Esophagus muscularis mucosa (tissue), 4 donors: ENCODE results near the gene HSBP1L1. TPM values are rescaled to one million over a fixed set of nuclear protein-coding genes. Genes with fewer than 3 reads are reported as not detected.
A peak's percentile ranks its signal among the peaks of the same experiment; 100 is the strongest.

ENCODE experiments used
- DNase-seq: peaks from one replicate; pipeline ENCODE4 v3.0.0-alpha.2; 2017; ENCODE audit errors: extremely low spot score
- H3K27ac ChIP-seq, 4 donors: fragments of 200-600 bp; sonication (generic); replicated peaks in 1 of 4; 1 replicate in 3 of 4; 2 replicates in 1 of 4; pipeline ENCODE4 v1.5.1; 2016 to 2019; ENCODE audit warnings: mild to moderate bottlenecking in 1 of 4
- H3K27me3 ChIP-seq, 4 donors: fragments of 200-600 bp; sonication (generic); one replicate each; pipeline versions ENCODE4 v1.5.1 to v1.6.0; 2016 to 2019
- H3K36me3 ChIP-seq, 4 donors: fragments of 200-600 bp; sonication (generic); one replicate each; pipeline ENCODE4 v1.5.1; 2016 to 2019
- H3K4me1 ChIP-seq, 4 donors: fragments of 200-600 bp; sonication (generic); one replicate each; pipeline ENCODE4 v1.5.1; 2016 to 2019
- H3K4me3 ChIP-seq, 4 donors: fragments of 200-600 bp; sonication (generic); 1 replicate in 2 of 4; 2 replicates in 2 of 4; pipeline ENCODE4 v1.5.1; 2016 to 2019; ENCODE audit warnings: mild to moderate bottlenecking in 4 of 4, moderate library complexity in 1 of 4
- H3K9me3 ChIP-seq, 4 donors: fragments of 200-600 bp; sonication (generic); 1 replicate in 3 of 4; 2 replicates in 1 of 4; pipeline ENCODE4 v1.5.1; 2016 to 2019
- EP300 ChIP-seq: sonication (generic); formaldehyde crosslinking; IDR thresholded peaks from one replicate; pipeline ENCODE4 v1.6.1; 2017; ENCODE audit warnings: antibody characterized with exemption
- POLR2A ChIP-seq: fragments of 450-650 bp; IDR thresholded peaks from one replicate; pipeline ENCODE4 v1.6.1; 2017; ENCODE audit warnings: antibody characterized with exemption, moderate library complexity, mild to moderate bottlenecking, low read depth
- POLR2AphosphoS5 ChIP-seq, 2 donors: sonication (generic); formaldehyde crosslinking; IDR thresholded peaks; one replicate each; pipeline ENCODE4 v1.6.1; 2017; ENCODE audit warnings: antibody characterized with exemption in 2 of 2
- WGBS: methylation state at CpG from one replicate; pipeline ENCODE4 v1.1.5; 2018; 5-methylcytosine and 5-hydroxymethylcytosine counted together
- intact Hi-C: fragments of 100-400 bp; cut with DNase I; formaldehyde crosslinking; loops from one replicate; pipeline ENCODE4 v1.15.1; 2023
- total RNA-seq, 4 donors: library from RNA; depleted of rRNA; stranded (reverse); fragments of >200 nt; gene quantifications; one replicate each; pipeline versions ENCODE4 v1.1.0 to v1.2.1, GENCODE V29; 2016
- TF ChIP-seq, protein P1 (sequence below), 3 experiments: fragments of 200-600 bp in 2 of 3; fragments of 450-650 bp in 1 of 3; sonication (generic) in 2 of 3; IDR thresholded peaks; one replicate each; pipeline ENCODE4 v1.5.1; 2017 to 2019; ENCODE audit warnings: antibody characterized with exemption in 3 of 3, mild to moderate bottlenecking in 2 of 3, moderate library complexity in 1 of 3

Gene HSBP1L1
- total RNA-seq, 4 donors from 2014 or later, result 4.6 to 7.2 (median 6.6) TPM

DNA sequence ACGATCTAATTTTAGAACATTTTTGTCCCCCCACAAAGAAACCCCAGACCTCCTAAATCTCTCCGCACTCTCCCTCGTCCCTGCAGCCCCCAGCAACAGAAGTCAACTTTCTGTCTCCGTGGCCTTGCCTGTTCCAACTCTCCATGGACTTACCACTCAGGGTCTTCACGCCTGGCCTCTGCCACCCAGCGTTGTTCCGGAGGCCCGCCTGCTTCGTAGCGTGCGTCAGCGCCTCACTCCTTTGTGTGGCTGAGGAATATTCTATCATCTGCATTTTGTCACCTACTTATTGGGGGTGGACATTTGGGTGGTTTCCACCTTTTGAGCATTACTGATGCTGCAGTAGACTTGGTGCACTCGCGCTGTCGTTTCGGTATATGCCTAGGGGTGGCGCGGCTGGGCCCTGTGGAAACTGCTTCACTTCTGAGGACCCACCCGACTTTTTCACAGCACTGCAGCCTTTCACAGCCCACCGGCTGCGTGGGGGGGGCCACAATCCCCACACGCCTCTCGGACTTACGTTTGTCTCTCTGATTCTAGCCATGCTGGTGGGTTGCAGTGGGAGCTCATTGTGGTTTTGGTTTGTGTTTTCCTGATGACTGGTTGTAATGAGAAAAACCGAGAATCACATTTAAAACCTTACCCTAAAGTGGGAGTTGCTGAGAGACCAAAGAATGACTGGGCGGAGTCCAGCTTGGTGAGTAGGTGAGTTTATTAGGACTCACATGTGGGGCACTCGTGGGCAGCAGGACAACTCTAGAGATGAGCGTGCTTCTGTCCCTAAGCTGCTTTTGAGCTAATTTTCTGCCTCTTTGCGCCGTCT, 1.4 kb upstream of the HSBP1L1 start:
- TF ChIP-seq POLR2A, result no peak
- TF ChIP-seq POLR2AphosphoS5 (IDR thresholded peaks at IDR 0.05), result no peak
- TF ChIP-seq, protein P1, sequence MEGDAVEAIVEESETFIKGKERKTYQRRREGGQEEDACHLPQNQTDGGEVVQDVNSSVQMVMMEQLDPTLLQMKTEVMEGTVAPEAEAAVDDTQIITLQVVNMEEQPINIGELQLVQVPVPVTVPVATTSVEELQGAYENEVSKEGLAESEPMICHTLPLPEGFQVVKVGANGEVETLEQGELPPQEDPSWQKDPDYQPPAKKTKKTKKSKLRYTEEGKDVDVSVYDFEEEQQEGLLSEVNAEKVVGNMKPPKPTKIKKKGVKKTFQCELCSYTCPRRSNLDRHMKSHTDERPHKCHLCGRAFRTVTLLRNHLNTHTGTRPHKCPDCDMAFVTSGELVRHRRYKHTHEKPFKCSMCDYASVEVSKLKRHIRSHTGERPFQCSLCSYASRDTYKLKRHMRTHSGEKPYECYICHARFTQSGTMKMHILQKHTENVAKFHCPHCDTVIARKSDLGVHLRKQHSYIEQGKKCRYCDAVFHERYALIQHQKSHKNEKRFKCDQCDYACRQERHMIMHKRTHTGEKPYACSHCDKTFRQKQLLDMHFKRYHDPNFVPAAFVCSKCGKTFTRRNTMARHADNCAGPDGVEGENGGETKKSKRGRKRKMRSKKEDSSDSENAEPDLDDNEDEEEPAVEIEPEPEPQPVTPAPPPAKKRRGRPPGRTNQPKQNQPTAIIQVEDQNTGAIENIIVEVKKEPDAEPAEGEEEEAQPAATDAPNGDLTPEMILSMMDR (IDR thresholded peaks at IDR 0.05), result no peak
- no peak for TF ChIP-seq EP300
- H3K4me1 ChIP-seq, result peaks cover 11 to 20% (median 19%) of the 10 kb centered on the region in 4 donors
- H3K4me3 ChIP-seq, result no peak overlapping the region
- no peaks in the 10 kb centered on the region for H3K9me3 ChIP-seq
- DNase-seq, result no peak
- 92% methylated on average over 30 of the region's 30 CpGs for WGBS
- H3K27me3 ChIP-seq, result peaks cover 0 to 26% (median 2%) of the 10 kb centered on the region in 4 donors
- H3K27ac ChIP-seq, result no peak overlapping the region
- intact Hi-C loops, result no loop called here
- peaks cover 0 to 7% (median 3%) of the 10 kb centered on the region in 4 donors for H3K36me3 ChIP-seq

DNA sequence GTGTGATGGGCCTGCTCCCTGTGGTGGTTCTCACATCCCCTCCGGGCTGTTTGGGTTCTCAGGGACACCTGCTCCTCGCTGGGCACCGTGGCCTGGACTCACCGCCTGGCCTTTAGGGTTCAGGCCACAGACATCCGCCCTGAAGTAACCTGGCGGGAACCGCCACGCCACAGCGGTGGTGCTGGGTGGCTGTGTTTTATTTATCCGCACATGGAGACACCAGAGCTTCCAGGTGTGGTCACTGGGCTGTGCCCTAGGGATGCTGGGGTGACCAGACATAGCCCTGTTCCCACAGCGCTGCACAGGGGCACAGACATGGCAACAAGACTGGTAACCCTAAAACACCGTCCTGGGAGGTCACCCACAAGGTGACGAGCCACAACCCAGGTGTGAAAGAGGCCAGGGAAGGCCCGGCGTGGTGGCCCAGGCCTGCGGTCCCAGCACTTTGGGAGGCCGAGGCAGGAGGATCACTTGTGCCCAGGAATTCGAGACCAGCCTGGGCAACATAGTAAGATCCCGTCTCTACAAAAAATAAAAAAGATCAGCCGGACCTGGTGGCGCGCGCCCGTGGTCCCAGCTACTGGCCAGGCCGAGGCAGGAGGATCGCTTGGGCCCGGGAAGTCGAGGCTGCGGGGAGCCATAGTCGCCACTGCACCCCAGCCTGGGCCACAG, 649 bp upstream of the HSBP1L1 start:
- TF ChIP-seq EP300 (no peak), POLR2AphosphoS5 (IDR thresholded peaks at IDR 0.05) (no peak), POLR2A (no peak)
- TF ChIP-seq, protein P1 (IDR thresholded peaks at IDR 0.05), result no peak
- peak overlapping the region in 3 of 4 donors; percentile 70 to 81 (median 74) for H3K27ac ChIP-seq
- intact Hi-C loops, result no loop called here
- WGBS, result 95% methylated on average over 11 of the region's 30 CpGs
- no peak for DNase-seq
- peaks cover 11 to 20% (median 19%) of the 10 kb centered on the region in 4 donors for H3K4me1 ChIP-seq
- H3K4me3 ChIP-seq, result peak overlapping the region; percentile 66 to 85 (median 69)
- no peaks in the 10 kb centered on the region for H3K9me3 ChIP-seq
- H3K27me3 ChIP-seq, result peaks cover 0 to 22% (median 2%) of the 10 kb centered on the region in 4 donors
- peaks cover 0 to 12% (median 4%) of the 10 kb centered on the region in 4 donors for H3K36me3 ChIP-seq

DNA sequence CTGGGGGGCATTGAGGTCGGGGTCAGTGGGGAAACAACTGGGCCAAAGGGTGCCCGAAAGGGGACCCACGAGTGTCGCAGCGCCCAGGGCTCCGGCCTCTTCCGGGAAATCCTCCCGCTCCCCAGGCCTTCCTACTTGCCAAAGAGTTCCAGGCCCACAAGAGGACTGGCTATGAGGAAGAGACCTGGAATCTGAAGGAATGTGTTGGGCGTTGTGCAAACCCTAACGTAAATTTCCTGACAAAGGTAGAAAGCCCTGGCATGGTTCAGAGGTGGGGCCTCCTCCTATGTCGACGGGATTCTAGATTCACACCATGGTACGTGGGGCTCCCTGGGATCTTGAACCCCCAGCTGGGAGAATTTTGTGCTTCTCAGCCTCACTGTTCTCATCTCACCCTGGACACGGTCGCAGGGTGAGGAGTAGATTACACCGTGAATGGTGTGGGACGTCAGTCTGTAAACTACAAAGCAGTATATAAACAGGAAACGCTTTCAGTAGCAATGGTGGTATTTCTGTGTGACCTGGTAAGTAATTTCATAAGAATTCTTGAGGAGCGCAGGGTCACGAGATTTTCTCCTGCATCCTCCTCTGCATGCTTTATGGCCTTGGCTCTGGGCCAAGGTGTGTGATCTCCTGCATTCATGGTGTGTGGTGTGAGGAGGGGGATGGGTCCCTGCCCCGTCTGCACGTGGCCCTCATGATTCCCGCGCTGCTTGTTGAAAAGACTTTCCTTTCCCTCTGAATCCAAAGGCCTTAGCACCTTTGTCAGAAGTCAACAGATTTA, 868 bp downstream of the HSBP1L1 start:
- Histone ChIP-seq H3K4me1 (peaks cover 11 to 20% (median 19%) of the 10 kb centered on the region in 4 donors), H3K27me3 (peaks cover 0 to 14% (median 2%) of the 10 kb centered on the region in 4 donors), H3K36me3 (peaks cover under 1 to 18% (median 10%) of the 10 kb centered on the region in 4 donors), H3K4me3 (peak overlapping the region; percentile 66 to 85 (median 69)), H3K9me3 (no peaks in the 10 kb centered on the region), H3K27ac (peak overlapping the region; percentile 69 to 81 (median 72))
- TF ChIP-seq POLR2AphosphoS5 (IDR thresholded peaks at IDR 0.05) (no peak), POLR2A (no peak), EP300 (no peak)
- TF ChIP-seq, protein P1 (IDR thresholded peaks at IDR 0.05), result no peak
- WGBS, result 30% methylated on average over 21 of the region's 24 CpGs
- DNase-seq, result no peak
- intact Hi-C loops, result no loop called here

DNA sequence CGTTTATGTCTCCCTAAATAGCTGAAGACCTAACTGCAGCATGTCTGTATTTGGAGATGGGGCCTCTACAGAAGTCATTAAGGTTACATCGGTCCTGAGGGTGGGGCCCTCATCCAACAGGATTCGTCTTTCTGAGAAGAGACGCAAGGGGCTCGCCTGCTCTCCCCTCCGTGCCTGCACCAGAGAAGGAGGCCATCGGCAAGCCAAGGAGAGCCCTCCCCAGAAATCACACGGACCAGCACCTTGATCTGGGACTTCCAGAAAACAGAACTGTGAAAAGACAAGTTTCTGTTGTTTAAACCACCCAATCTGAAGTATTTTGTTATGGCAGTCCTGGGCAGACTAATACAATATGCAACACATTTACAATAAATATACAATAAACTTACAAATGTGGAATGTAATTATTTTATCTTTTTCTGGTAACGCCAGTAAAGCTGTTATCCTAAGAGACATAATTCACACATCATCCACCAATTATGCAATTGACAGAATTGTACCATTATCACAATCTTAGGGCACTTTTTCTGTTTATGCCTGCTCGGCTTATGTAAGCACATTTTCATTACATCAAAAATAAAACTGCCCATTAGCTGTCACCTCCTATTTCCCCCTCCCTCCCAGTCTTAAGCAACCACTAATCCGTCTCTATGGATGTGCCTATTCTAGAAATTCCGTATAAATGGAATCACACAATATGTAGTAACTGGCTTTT, 6.1 kb downstream of the HSBP1L1 start:
- DNase-seq, result no peak

More for the DNA sequence above, 6.1 kb downstream of the HSBP1L1 start:
- Histone ChIP-seq H3K9me3 (no peaks in the 10 kb centered on the region), H3K27ac (no peak overlapping the region), H3K4me3 (no peak overlapping the region), H3K4me1 (peaks cover 0 to 3% (median 1%) of the 10 kb centered on the region in 4 donors), H3K27me3 (no peaks in the 10 kb centered on the region), H3K36me3 (peaks cover 17 to 69% (median 55%) of the 10 kb centered on the region in 4 donors)
- TF ChIP-seq, protein P1 (IDR thresholded peaks at IDR 0.05), result no peak
- TF ChIP-seq EP300 (no peak), POLR2AphosphoS5 (IDR thresholded peaks at IDR 0.05) (no peak), POLR2A (no peak)
- intact Hi-C loops, result no loop called here
- WGBS, result 90% methylated on average over 12 of the region's 12 CpGs
